Loucy (cell line): Measurements from ENCODE around the gene MINDY1.

Source experiments
- H2AFZ ChIP-seq: fragments of 200-600 bp; sonication (generic); 2 replicates; pipeline ENCODE4 v1.6.0; 2016; ENCODE audit warnings: antibody characterized with exemption, mild to moderate bottlenecking, low read length, moderate library complexity
- H3F3A ChIP-seq: fragments of 200-600 bp; 2 replicates; pipeline ENCODE4 v1.6.0; 2016; ENCODE audit warnings: antibody characterized with exemption, low read depth, mild to moderate bottlenecking
- H3K27me3 ChIP-seq: fragments of 200-600 bp; sonication (generic); 2 replicates; pipeline ENCODE4 v1.6.1; 2014; ENCODE audit warnings: low read length, mild to moderate bottlenecking; ENCODE audit not compliant: insufficient read depth, poor library complexity, severe bottlenecking
- H3K36me3 ChIP-seq: fragments of 200-600 bp; sonication (generic); 2 replicates; pipeline ENCODE4 v1.6.1; 2016; ENCODE audit warnings: low read length; ENCODE audit not compliant: insufficient read depth
- H3K4me1 ChIP-seq: fragments of 200-600 bp; sonication (generic); 2 replicates; pipeline ENCODE4 v1.5.1; 2014; ENCODE audit warnings: low read length, mild to moderate bottlenecking; ENCODE audit not compliant: insufficient read depth, poor library complexity, severe bottlenecking
- H3K4me2 ChIP-seq: fragments of 200-600 bp; sonication (generic); 2 replicates; pipeline ENCODE4 v1.6.0; 2014; ENCODE audit warnings: antibody characterized with exemption, low read length, low read depth, mild to moderate bottlenecking; ENCODE audit not compliant: poor library complexity, severe bottlenecking
- H3K4me3 ChIP-seq: fragments of 200-600 bp; sonication (generic); 2 replicates; pipeline ENCODE4 v1.5.1; 2014; ENCODE audit warnings: low read length, mild to moderate bottlenecking, mixed read lengths; ENCODE audit not compliant: poor library complexity, severe bottlenecking
- H3K79me2 ChIP-seq: fragments of 200-600 bp; sonication (generic); 2 replicates; pipeline ENCODE4 v1.6.1; 2014; ENCODE audit warnings: low read length; ENCODE audit not compliant: insufficient read depth
- H3K9ac ChIP-seq: fragments of 200-600 bp; sonication (generic); 2 replicates; pipeline ENCODE4 v1.6.0; 2014; ENCODE audit warnings: mild to moderate bottlenecking, low read depth, low read length, moderate library complexity; ENCODE audit not compliant: poor library complexity, severe bottlenecking
- H3K9me2 ChIP-seq: fragments of 200-600 bp; sonication (generic); replicated peaks from 2 replicates; pipeline ENCODE4 v1.6.1; 2016; ENCODE audit warnings: low read depth, low read length, mixed read lengths
- H3K9me3 ChIP-seq: fragments of 200-600 bp; sonication (generic); 2 replicates; pipeline ENCODE4 v1.6.1; 2014; ENCODE audit warnings: mild to moderate bottlenecking, antibody characterized with exemption, low read length, low read depth; ENCODE audit not compliant: insufficient read depth
- H4K20me1 ChIP-seq: fragments of 200-600 bp; sonication (generic); 2 replicates; pipeline ENCODE4 v1.6.0; 2014; ENCODE audit warnings: antibody characterized with exemption, low read length, mild to moderate bottlenecking; ENCODE audit not compliant: insufficient read depth, poor library complexity, severe bottlenecking
- EZH2phosphoT487 ChIP-seq: fragments of 200-600 bp; IDR thresholded peaks from 2 replicates; pipeline ENCODE4 v1.6.1; 2018; ENCODE audit warnings: antibody characterized with exemption, mild to moderate bottlenecking, moderate library complexity, borderline replicate concordance
- TF ChIP-seq, protein P1 (sequence below): fragments of 200-600 bp; sonication (generic); conservative IDR thresholded peaks from 2 replicates; pipeline ENCODE4 v1.5.1; 2014; ENCODE audit warnings: mild to moderate bottlenecking, antibody characterized with exemption, low read length

MINDY1 gene

DNA sequence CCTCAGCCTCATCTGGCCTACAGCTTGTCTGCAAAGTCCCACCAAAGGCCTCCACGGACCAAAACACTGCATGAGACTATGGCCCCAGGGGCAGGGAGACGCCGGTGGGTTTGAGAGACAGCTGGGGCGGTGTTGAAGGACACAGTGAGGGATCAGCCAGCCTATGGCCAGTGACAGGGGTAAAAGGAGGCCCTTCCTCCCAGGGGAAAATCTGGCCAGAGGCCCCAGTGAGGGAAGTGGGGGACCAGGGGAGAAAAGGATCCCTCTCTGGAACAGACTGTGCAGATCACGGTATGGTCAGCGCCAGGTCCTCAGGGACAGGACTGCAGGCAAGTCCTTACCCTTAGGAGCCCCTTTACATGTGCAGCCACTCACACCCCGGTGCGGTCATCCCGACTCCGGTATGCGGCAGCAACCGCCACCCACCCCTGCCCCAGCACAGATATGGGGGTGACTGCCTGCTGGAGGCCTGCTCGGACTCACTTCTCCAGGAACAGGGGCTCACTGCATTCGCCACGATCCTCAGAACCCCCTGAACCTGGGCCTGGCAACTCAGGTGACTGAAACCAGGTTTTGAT lies 33.4 kb downstream of the MINDY1 start:
- Histone ChIP-seq H3K9ac (peak overlapping the region; percentile 98), H3F3A (peaks cover 5% of the 10 kb centered on the region; the same call in 1 of the 2 replicates), H3K4me2 (peak overlapping the region; percentile 96), H3K4me1 (peaks cover 58% of the 10 kb centered on the region), H2AFZ (no peak overlapping the region; the same call in 1 of the 2 replicates), H3K36me3 (peaks cover 6% of the 10 kb centered on the region; the same call in 1 of the 2 replicates), H3K4me3 (peak overlapping the region; percentile 100), H3K79me2 (peaks cover 61% of the 10 kb centered on the region), H3K9me2 (no peaks in the 10 kb centered on the region), H4K20me1 (peaks cover 51% of the 10 kb centered on the region), H3K9me3 (no peaks in the 10 kb centered on the region), H3K27me3 (no peaks in the 10 kb centered on the region)
- TF ChIP-seq, protein P1, sequence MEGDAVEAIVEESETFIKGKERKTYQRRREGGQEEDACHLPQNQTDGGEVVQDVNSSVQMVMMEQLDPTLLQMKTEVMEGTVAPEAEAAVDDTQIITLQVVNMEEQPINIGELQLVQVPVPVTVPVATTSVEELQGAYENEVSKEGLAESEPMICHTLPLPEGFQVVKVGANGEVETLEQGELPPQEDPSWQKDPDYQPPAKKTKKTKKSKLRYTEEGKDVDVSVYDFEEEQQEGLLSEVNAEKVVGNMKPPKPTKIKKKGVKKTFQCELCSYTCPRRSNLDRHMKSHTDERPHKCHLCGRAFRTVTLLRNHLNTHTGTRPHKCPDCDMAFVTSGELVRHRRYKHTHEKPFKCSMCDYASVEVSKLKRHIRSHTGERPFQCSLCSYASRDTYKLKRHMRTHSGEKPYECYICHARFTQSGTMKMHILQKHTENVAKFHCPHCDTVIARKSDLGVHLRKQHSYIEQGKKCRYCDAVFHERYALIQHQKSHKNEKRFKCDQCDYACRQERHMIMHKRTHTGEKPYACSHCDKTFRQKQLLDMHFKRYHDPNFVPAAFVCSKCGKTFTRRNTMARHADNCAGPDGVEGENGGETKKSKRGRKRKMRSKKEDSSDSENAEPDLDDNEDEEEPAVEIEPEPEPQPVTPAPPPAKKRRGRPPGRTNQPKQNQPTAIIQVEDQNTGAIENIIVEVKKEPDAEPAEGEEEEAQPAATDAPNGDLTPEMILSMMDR, result no peak
- TF ChIP-seq EZH2phosphoT487, result no peak

DNA sequence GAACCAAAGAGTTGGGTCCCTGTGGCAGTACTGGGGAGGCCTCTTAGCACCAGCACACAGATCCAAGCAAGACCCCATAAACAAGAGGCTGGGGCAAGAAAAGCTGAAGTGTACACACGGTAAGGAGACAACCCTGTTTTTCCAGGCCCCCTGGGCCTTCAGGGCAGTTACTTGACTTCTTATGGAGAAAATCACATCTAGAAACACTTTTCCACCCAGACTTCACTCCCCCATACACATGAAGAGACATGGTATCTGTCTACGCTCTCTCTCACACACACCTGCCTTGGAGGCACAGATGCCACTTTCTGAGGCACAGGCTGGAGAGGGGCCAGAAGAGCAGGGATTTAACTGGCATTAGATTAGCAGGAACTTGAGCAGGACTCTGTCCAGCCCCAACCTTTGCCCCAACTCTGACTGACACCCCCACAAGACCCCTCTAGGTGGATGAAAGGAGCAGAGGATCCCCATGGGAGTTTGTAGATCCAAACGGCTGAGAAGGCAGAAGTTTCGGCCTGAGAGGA lies 34.2 kb downstream of the MINDY1 start:
- no peaks in the 10 kb centered on the region for H3K9me2 ChIP-seq
- peaks cover 51% of the 10 kb centered on the region for H3K4me1 ChIP-seq
- H3K79me2 ChIP-seq, result peaks cover 70% of the 10 kb centered on the region
- no peaks in the 10 kb centered on the region for H3K9me3 ChIP-seq
- H3K9ac ChIP-seq, result peak overlapping the region; percentile 98
- peaks cover 59% of the 10 kb centered on the region for H4K20me1 ChIP-seq
- H3K36me3 ChIP-seq, result peaks cover 15% of the 10 kb centered on the region; the same call in 1 of the 2 replicates
- no peak overlapping the region for H2AFZ ChIP-seq
- peaks cover 5% of the 10 kb centered on the region; the same call in 1 of the 2 replicates for H3F3A ChIP-seq
- peak overlapping the region; percentile 96 for H3K4me2 ChIP-seq
- TF ChIP-seq, protein P1, result no peak
- no peak for TF ChIP-seq EZH2phosphoT487
- no peaks in the 10 kb centered on the region for H3K27me3 ChIP-seq
- peak overlapping the region; percentile 100 for H3K4me3 ChIP-seq

- H3K9ac ChIP-seq, result peak overlapping the region; percentile 98
- no peaks in the 10 kb centered on the region for H3K9me3 ChIP-seq
- H3K4me3 ChIP-seq, result peak overlapping the region; percentile 100
- peaks cover 46% of the 10 kb centered on the region for H3K4me1 ChIP-seq
- H2AFZ ChIP-seq, result no peak overlapping the region
- H3K9me2 ChIP-seq, result no peaks in the 10 kb centered on the region
- H4K20me1 ChIP-seq, result peaks cover 63% of the 10 kb centered on the region
- H3K36me3 ChIP-seq, result peaks cover 22% of the 10 kb centered on the region; the same call in 1 of the 2 replicates
- H3F3A ChIP-seq, result peaks cover 3% of the 10 kb centered on the region; the same call in 1 of the 2 replicates
- no peak for TF ChIP-seq EZH2phosphoT487
- TF ChIP-seq, protein P1, result peak; percentile 49
- peak overlapping the region; percentile 96 for H3K4me2 ChIP-seq
- peaks cover 70% of the 10 kb centered on the region for H3K79me2 ChIP-seq
- H3K27me3 ChIP-seq, result no peaks in the 10 kb centered on the region
Measured at GRCh38 chr1:150971583-150972416, 34.9 kb downstream of the MINDY1 start.
